Suprapubic skin (tissue), 4 donors: Measurements from ENCODE around the gene CALD1. TPM values are rescaled to one million over a fixed set of nuclear protein-coding genes. Genes with fewer than 3 reads are reported as not detected.

Source experiments
- DNase-seq, 2 donors: peaks; one replicate each; pipeline ENCODE4 v3.0.0-alpha.2; 2019; ENCODE audit warnings: low spot score in 2 of 2
- H3K27ac ChIP-seq: fragments of 200-600 bp; sonication (generic); one replicate; pipeline ENCODE4 v1.5.1; 2019
- H3K27me3 ChIP-seq: fragments of 200-600 bp; sonication (generic); one replicate; pipeline ENCODE4 v1.5.1; 2019
- H3K36me3 ChIP-seq: fragments of 200-600 bp; sonication (generic); one replicate; pipeline ENCODE4 v1.5.1; 2019
- H3K4me1 ChIP-seq: fragments of 200-600 bp; sonication (generic); one replicate; pipeline ENCODE4 v1.5.1; 2019
- H3K4me3 ChIP-seq: fragments of 200-600 bp; sonication (generic); one replicate; pipeline ENCODE4 v1.5.1; 2019; ENCODE audit warnings: mild to moderate bottlenecking
- H3K9me3 ChIP-seq: fragments of 200-600 bp; sonication (generic); one replicate; pipeline ENCODE4 v1.5.1; 2019
- EP300 ChIP-seq: sonication (generic); formaldehyde crosslinking; IDR thresholded peaks from one replicate; pipeline ENCODE4 v1.6.1; 2017; ENCODE audit warnings: antibody characterized with exemption
- POLR2A ChIP-seq, 2 donors: fragments of 450-650 bp; IDR thresholded peaks; one replicate each; pipeline ENCODE4 v1.6.1; 2017; ENCODE audit warnings: antibody characterized with exemption in 2 of 2, mild to moderate bottlenecking in 2 of 2, moderate library complexity in 2 of 2
- POLR2AphosphoS5 ChIP-seq, 3 donors: sonication (generic); formaldehyde crosslinking; IDR thresholded peaks; one replicate each; pipeline ENCODE4 v1.6.1; 2017; ENCODE audit warnings: antibody characterized with exemption in 3 of 3
- WGBS: methylation state at CpG from one replicate; pipeline ENCODE4 v1.1.5; 2018; 5-methylcytosine and 5-hydroxymethylcytosine counted together
- total RNA-seq, 4 donors: library from RNA; depleted of rRNA; stranded (reverse); fragments of >200 nt; gene quantifications; one replicate each; pipeline ENCODE4 v1.1.0, GENCODE V29; 2016
- TF ChIP-seq, protein P1 (sequence below), 2 donors: fragments of 200-600 bp in 1 of 2; fragments of 450-650 bp in 1 of 2; sonication (generic) in 1 of 2; IDR thresholded peaks; one replicate each; pipeline ENCODE4 v1.5.1; 2016 to 2019; ENCODE audit warnings: antibody characterized with exemption in 2 of 2, mild to moderate bottlenecking in 1 of 2, moderate library complexity in 1 of 2

The CALD1 gene
- total RNA-seq, 4 donors from 2014 or later = 53.6 to 116 (median 83.2) TPM

DNA sequence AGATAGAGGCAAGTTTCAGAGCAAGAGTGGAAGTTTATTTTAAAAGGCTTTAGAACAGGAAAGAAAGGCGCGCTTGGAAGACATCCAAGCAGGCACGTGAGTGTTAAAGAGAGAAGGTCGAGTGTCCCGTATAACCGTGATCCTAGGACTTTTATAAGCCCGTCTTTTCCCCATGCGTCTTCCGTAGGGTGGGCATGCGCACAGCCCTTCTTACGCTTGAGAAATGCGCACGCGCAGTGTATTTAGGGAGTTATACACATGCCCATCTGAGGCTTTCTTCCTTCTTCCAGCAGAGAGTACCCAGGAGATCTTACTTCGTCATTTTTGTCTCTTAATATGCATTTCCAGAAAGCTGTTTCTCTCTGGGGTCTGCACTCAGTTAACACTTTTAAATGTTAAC is 52.4 kb downstream of the CALD1 start:
- 77% methylated on average over 15 of the region's 15 CpGs for WGBS
- no peak overlapping the region for H3K27ac ChIP-seq
- TF ChIP-seq POLR2A (IDR thresholded peaks at IDR 0.05) (no peak), EP300 (no peak), POLR2AphosphoS5 (IDR thresholded peaks at IDR 0.05) (no peak)
- TF ChIP-seq, protein P1, sequence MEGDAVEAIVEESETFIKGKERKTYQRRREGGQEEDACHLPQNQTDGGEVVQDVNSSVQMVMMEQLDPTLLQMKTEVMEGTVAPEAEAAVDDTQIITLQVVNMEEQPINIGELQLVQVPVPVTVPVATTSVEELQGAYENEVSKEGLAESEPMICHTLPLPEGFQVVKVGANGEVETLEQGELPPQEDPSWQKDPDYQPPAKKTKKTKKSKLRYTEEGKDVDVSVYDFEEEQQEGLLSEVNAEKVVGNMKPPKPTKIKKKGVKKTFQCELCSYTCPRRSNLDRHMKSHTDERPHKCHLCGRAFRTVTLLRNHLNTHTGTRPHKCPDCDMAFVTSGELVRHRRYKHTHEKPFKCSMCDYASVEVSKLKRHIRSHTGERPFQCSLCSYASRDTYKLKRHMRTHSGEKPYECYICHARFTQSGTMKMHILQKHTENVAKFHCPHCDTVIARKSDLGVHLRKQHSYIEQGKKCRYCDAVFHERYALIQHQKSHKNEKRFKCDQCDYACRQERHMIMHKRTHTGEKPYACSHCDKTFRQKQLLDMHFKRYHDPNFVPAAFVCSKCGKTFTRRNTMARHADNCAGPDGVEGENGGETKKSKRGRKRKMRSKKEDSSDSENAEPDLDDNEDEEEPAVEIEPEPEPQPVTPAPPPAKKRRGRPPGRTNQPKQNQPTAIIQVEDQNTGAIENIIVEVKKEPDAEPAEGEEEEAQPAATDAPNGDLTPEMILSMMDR (IDR thresholded peaks at IDR 0.05) = no peak

DNA sequence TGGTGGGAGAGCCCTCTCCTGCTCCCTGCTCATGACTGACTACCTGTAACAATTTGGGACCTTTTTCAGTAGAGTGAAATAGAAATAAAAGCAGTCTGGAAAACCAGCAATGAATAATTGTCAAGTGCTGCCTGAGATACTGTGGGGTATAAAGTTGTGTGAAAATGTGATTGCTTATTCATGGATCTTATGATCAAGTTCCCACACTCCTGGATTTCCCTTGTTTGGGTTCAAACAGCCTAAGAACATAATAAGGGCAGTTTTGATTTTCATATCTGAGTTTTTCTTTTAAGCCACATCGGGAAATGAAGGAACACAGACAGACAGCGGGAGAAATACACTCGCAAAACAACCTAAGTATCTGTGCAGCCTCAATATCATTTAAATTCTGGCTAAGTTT is 52.9 kb downstream of the CALD1 start:
- Histone ChIP-seq H3K27ac (no peak overlapping the region), H3K4me3 (no peak overlapping the region), H3K27me3 (no peaks in the 10 kb centered on the region), H3K9me3 (no peaks in the 10 kb centered on the region), H3K4me1 (no peaks in the 10 kb centered on the region), H3K36me3 (no peaks in the 10 kb centered on the region)
- 86% methylated on average over 3 of the region's 3 CpGs for WGBS
- TF ChIP-seq, protein P1 (IDR thresholded peaks at IDR 0.05) = no peak
- TF ChIP-seq EP300 = no peak
- TF ChIP-seq POLR2AphosphoS5 (IDR thresholded peaks at IDR 0.05) = no peak
- TF ChIP-seq POLR2A (IDR thresholded peaks at IDR 0.05) = no peak
- no peak for DNase-seq

More for the DNA sequence above, 52.4 kb downstream of the CALD1 start:
- H3K27me3 ChIP-seq = no peaks in the 10 kb centered on the region
- DNase-seq = no peak
- H3K36me3 ChIP-seq = no peaks in the 10 kb centered on the region
- no peak overlapping the region for H3K4me3 ChIP-seq
- H3K4me1 ChIP-seq = no peaks in the 10 kb centered on the region
- H3K9me3 ChIP-seq = no peaks in the 10 kb centered on the region

DNA sequence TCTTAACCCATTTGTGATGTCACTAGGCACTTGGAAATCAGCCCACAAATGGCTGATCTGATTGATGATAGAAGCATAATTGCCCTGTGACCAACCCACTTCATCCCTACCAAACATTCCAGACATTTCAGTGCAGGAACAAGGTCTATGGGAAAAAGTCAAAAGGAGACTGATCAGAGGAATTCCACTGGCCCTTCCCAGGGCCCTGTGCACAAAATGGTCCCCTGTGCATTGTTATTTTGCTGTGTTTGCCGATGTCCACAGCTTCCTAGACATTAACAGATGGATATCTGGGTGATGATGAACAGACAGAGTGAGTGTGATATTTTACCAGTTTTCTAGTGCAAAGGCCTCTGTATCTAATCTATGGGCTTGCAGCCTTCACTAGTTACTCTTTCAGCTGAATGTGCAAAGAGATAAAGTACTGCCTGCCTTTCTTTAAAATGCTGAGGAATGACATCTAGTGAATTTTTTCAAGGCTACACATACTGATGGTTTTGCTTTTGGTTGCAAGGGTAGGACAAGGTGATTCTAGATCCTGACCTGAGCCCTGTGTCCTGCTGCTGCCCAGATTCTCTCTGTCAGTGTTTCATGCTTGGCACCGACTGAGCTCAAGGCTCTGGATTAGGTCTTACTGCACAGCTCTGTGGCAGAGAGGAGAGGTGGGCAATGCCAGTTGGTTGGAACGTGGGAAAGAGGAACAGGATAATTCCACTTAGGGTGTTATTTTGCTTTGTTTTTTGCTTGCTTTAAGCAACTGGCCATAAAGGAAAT is 55.4 kb downstream of the CALD1 start:
- Histone ChIP-seq H3K27ac (peak overlapping the region; percentile 35), H3K36me3 (no peaks in the 10 kb centered on the region), H3K4me1 (no peaks in the 10 kb centered on the region), H3K27me3 (no peaks in the 10 kb centered on the region), H3K4me3 (no peak overlapping the region), H3K9me3 (no peaks in the 10 kb centered on the region)
- TF ChIP-seq POLR2AphosphoS5 (IDR thresholded peaks at IDR 0.05) = no peak
- TF ChIP-seq, protein P1 (IDR thresholded peaks at IDR 0.05) = no peak
- no peak for TF ChIP-seq POLR2A (IDR thresholded peaks at IDR 0.05)
- TF ChIP-seq EP300 = no peak
- WGBS = 55% methylated on average over 3 of the region's 3 CpGs
- DNase-seq = no peak

DNA sequence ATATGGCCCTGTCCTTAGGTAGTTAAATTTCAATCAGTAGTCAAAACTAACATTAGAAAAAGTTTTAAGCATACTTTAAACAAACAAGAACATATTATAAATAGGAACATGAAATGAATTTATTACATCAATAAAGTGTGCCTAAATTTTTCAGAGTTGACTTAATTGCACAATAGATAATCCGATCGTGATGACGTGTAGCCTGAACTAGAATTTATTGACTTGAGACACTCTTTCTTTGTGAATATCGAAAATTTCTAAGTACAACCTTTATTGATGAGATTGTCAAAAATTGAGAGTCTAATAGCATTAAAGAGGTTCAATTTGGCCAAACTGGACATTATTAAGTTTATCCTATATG is 56.0 kb downstream of the CALD1 start:
- Histone ChIP-seq H3K36me3 (no peaks in the 10 kb centered on the region), H3K27ac (no peak overlapping the region), H3K4me1 (no peaks in the 10 kb centered on the region), H3K9me3 (no peaks in the 10 kb centered on the region), H3K27me3 (no peaks in the 10 kb centered on the region), H3K4me3 (no peak overlapping the region)
- 66% methylated on average over 4 of the region's 4 CpGs for WGBS
- no peak for DNase-seq
- TF ChIP-seq, protein P1 (IDR thresholded peaks at IDR 0.05) = no peak
- no peak for TF ChIP-seq POLR2A (IDR thresholded peaks at IDR 0.05)
- TF ChIP-seq EP300 = no peak
- no peak for TF ChIP-seq POLR2AphosphoS5 (IDR thresholded peaks at IDR 0.05)

DNA sequence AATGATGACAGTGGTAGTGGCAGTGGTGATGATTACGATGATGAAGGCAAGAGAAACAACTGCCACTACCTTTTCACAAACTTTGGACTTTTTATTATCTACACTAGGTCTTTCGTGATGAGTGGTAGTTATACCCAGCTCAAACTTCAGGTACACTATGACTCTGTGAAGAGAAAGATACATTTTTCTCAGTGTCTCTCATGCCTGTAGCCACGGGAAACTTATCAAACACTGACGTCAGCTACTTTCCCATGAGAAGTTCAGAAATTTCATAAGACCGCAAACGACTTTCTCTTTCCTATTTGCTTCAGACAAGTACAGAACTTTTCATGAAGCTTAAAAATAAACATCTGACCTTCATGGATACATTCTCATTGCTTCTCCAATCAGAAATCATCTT is 57.0 kb downstream of the CALD1 start:
- H3K27me3 ChIP-seq = no peaks in the 10 kb centered on the region
- no peaks in the 10 kb centered on the region for H3K9me3 ChIP-seq
- TF ChIP-seq POLR2AphosphoS5 (IDR thresholded peaks at IDR 0.05) = no peak
- no peak for TF ChIP-seq POLR2A (IDR thresholded peaks at IDR 0.05)
- WGBS = 84% methylated on average over 6 of the region's 6 CpGs
- no peaks in the 10 kb centered on the region for H3K4me1 ChIP-seq
- no peaks in the 10 kb centered on the region for H3K36me3 ChIP-seq
- no peak overlapping the region for H3K4me3 ChIP-seq
- DNase-seq = no peak
- no peak overlapping the region for H3K27ac ChIP-seq

DNA sequence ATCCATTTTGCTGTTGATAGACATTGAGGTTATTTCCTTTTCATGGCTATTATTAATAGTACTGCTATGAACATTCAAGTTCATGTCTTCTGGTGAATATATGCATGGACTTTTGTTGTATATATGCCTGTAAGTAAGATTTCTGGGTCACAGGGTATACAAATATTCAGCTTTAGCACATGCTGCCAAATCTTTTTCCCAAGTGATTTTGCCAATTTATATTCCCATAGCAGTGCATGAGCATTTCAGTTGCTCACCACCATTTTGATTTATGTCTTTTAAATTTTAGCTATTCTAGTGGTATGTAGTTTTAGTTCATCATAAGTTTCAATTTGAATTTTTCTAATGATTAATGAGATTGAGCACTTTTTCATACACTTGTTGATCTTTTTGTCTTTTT is 59.9 kb downstream of the CALD1 start:
- no peaks in the 10 kb centered on the region for H3K9me3 ChIP-seq
- DNase-seq = no peak
- H3K27ac ChIP-seq = no peak overlapping the region
- TF ChIP-seq, protein P1 (IDR thresholded peaks at IDR 0.05) = no peak
- TF ChIP-seq EP300 = no peak
- no peak for TF ChIP-seq POLR2AphosphoS5 (IDR thresholded peaks at IDR 0.05)
- TF ChIP-seq POLR2A (IDR thresholded peaks at IDR 0.05) = no peak
- H3K27me3 ChIP-seq = no peaks in the 10 kb centered on the region
- H3K36me3 ChIP-seq = no peaks in the 10 kb centered on the region
- no peak overlapping the region for H3K4me3 ChIP-seq
- no peaks in the 10 kb centered on the region for H3K4me1 ChIP-seq
